Renal pelvis (tissue), 12 donors: ENCODE measurements around the gene TTN. TPM values are rescaled to one million over a fixed set of nuclear protein-coding genes. Genes with fewer than 3 reads are reported as not detected.

Experiments used
- DNase-seq: peaks from one replicate; pipeline ENCODE4 v3.0.0-alpha.2; 2013
- long read RNA-seq, 16 experiments: transcript quantifications; one replicate each; lab custom pipeline, GENCODE V29; 2026
- polyA plus RNA-seq, 3 donors: library from polyadenylated mRNA; unstranded; fragments of 120-200 nt; gene quantifications; one replicate each; pipeline ENCODE4 v1.2.1, GENCODE V29; 2013; ENCODE audit not compliant: insufficient read length in 3 of 3

Gene TTN
- 1 to 10 TPM; 1.1 to 1.3 (median 1.2) TPM for polyA plus RNA-seq
- long read RNA-seq, donor 1, result 0 reads
- long read RNA-seq, donor 2, result 0 reads
- long read RNA-seq, donor 3, result 0 reads
- long read RNA-seq, donor 4, partial matches to known transcripts, result 6 of 6 reads
- long read RNA-seq, donor 4, other reads (novel, unspliced or antisense), result 0 of 6 reads
- long read RNA-seq, donor 5, result 0 reads
- long read RNA-seq, donor 6, partial matches to known transcripts, result 0 of 8 reads
- long read RNA-seq, donor 6, other reads (novel, unspliced or antisense), result 8 of 8 reads
- long read RNA-seq, donor 7, result 0 reads
- long read RNA-seq, donor 8, result 0 reads
- long read RNA-seq, donor 9, result 0 reads
- long read RNA-seq, donor 10, result 0 reads
- long read RNA-seq, donor 11, result 0 reads
- long read RNA-seq, donor 12, result 0 reads
- long read RNA-seq, donor 13, result 0 reads
- long read RNA-seq, donor 14, result 0 reads
- long read RNA-seq, donor 15, result 0 reads
- long read RNA-seq, donor 16, partial matches to known transcripts, result 0 of 5 reads
- long read RNA-seq, donor 16, other reads (novel, unspliced or antisense), result 5 of 5 reads

GRCh38 chr2:178807227-178808008 lies at the start of gene TTN:
Gene TTN, minus strand, starts transcription at chr2:178807423. Its CDS starts 2,781 bp downstream, at chr2:178804642.
- DNase-seq, result no peak

GRCh38 chr2:178855151-178855550 lies 47.9 kb upstream of the TTN start:
- DNase-seq, result no peak

GRCh38 chr2:178848335-178848734 lies 41.1 kb upstream of the TTN start:
- DNase-seq, result no peak

GRCh38 chr2:178846458-178846802 lies 39.2 kb upstream of the TTN start:
- DNase-seq, result no peak

- no peak for DNase-seq
Measured at GRCh38 chr2:178845566-178846457, 38.6 kb upstream of the TTN start.

- no peak for DNase-seq
Measured at GRCh38 chr2:178844701-178845100, 37.5 kb upstream of the TTN start.

- DNase-seq, result no peak
Measured at GRCh38 chr2:178844269-178844668, 37.0 kb upstream of the TTN start.

- DNase-seq, result no peak
Measured at GRCh38 chr2:178843697-178844096, 36.5 kb upstream of the TTN start.

- no peak for DNase-seq
Measured at GRCh38 chr2:178836807-178837206, 29.6 kb upstream of the TTN start.

GRCh38 chr2:178834086-178834485 lies 26.9 kb upstream of the TTN start:
- no peak for DNase-seq

- DNase-seq, result no peak
Measured at GRCh38 chr2:178833382-178833781, 26.2 kb upstream of the TTN start.

- no peak for DNase-seq
Measured at GRCh38 chr2:178830451-178830850, 23.2 kb upstream of the TTN start.

GRCh38 chr2:178829981-178830380 lies 22.8 kb upstream of the TTN start:
- no peak for DNase-seq

GRCh38 chr2:178829299-178829960 lies 22.2 kb upstream of the TTN start:
- DNase-seq, result no peak

- DNase-seq, result no peak
Measured at GRCh38 chr2:178828486-178828881, 21.3 kb upstream of the TTN start.

GRCh38 chr2:178827739-178828485 lies 20.7 kb upstream of the TTN start:
- no peak for DNase-seq

GRCh38 chr2:178827111-178827510 lies 19.9 kb upstream of the TTN start:
- DNase-seq, result no peak

GRCh38 chr2:178825183-178825582 lies 18.0 kb upstream of the TTN start:
- DNase-seq, result no peak

GRCh38 chr2:178824181-178824580 lies 17.0 kb upstream of the TTN start:
- no peak for DNase-seq

- DNase-seq, result no peak
Measured at GRCh38 chr2:178819992-178820391, 12.8 kb upstream of the TTN start.
